B cell (primary cell): Measurements from ENCODE around the gene ZP1. TPM values are rescaled to one million over a fixed set of nuclear protein-coding genes. Genes with fewer than 3 reads are reported as not detected.

Experiments
- ATAC-seq: fragments of 200-7000 bp; cut with Tn5 transposase; one replicate; pipeline ENCODE4 v1.10.0; 2021; ENCODE audit warnings: low read depth, mild to moderate bottlenecking, moderate number of reproducible peaks, moderate library complexity
- CTCF ChIA-PET: fragments of 350-600 bp; sonication (Branson Sonifier 250); formaldehyde crosslinking; loops from one replicate; lab custom pipeline; 2021; ENCODE audit warnings: antibody characterized with exemption, inconsistent platforms; lab: Charles Lee
- POLR2A ChIA-PET: fragments of 350-600 bp; sonication (Branson Sonifier 250); formaldehyde crosslinking; loops from one replicate; lab custom pipeline; 2021; ENCODE audit warnings: antibody characterized with exemption; lab: Charles Lee
- DNase-seq: peaks from one replicate; pipeline ENCODE4 v3.0.0; 2013
- H2AFZ ChIP-seq: 2 replicates; pipeline ENCODE4 v1.6.1; 2012; ENCODE audit warnings: mild to moderate bottlenecking, low read depth, low read length; ENCODE audit not compliant: insufficient read depth, poor library complexity, severe bottlenecking
- H3K27ac ChIP-seq, 2 donors: 1 replicate in 1 of 2; 2 replicates in 1 of 2; pipeline ENCODE4 v1.5.1; 2012 to 2013; ENCODE audit warnings: low read length in 2 of 2, mild to moderate bottlenecking in 2 of 2, moderate library complexity in 1 of 2
- H3K27me3 ChIP-seq, 4 experiments: fragments of 200-600 bp in 1 of 4; sonication (generic) in 1 of 4; replicated peaks in 1 of 4; 1 replicate in 2 of 4; 2 replicates in 2 of 4; pipeline versions ENCODE4 v1.6.1 to v1.7.0; 2013 to 2016; ENCODE audit warnings: low read length in 3 of 4, mild to moderate bottlenecking in 2 of 4, mixed read lengths in 1 of 4, moderate library complexity in 1 of 4; ENCODE audit not compliant: insufficient read depth in 4 of 4, control insufficient read depth in 3 of 4; ENCODE audit errors: control extremely low read depth in 1 of 4
- H3K36me3 ChIP-seq, 2 experiments: replicated peaks in 1 of 2; 1 replicate in 1 of 2; 2 replicates in 1 of 2; pipeline versions ENCODE4 v1.6.1 to v1.7.1; 2013; ENCODE audit warnings: low read length in 1 of 2; ENCODE audit not compliant: insufficient read depth in 2 of 2, control insufficient read depth in 1 of 2; ENCODE audit errors: control extremely low read depth in 1 of 2, extremely low read depth in 1 of 2
- H3K4me1 ChIP-seq, 2 donors: fragments of 200-600 bp in 1 of 2; sonication (generic) in 1 of 2; 1 replicate in 1 of 2; 2 replicates in 1 of 2; pipeline versions ENCODE4 v1.5.1 to v1.6.1; 2013 to 2017; ENCODE audit warnings: low read length in 2 of 2; ENCODE audit not compliant: control insufficient read depth in 2 of 2, insufficient read depth in 2 of 2
- H3K4me2 ChIP-seq: replicated peaks from 2 replicates; pipeline ENCODE3; 2012; ENCODE audit warnings: mild to moderate bottlenecking, low read depth, low read length; ENCODE audit not compliant: poor library complexity, severe bottlenecking
- H3K4me3 ChIP-seq, 5 experiments: fragments of 200-600 bp in 1 of 5; sonication (generic) in 1 of 5; 1 replicate in 3 of 5; 2 replicates in 2 of 5; pipeline versions ENCODE4 v1.5.1 to v1.7.0; 2011 to 2016; ENCODE audit warnings: low read length in 4 of 5, mild to moderate bottlenecking in 4 of 5, low read depth in 2 of 5, control low read depth in 1 of 5, moderate library complexity in 1 of 5; ENCODE audit not compliant: insufficient read depth in 1 of 5; ENCODE audit errors: control extremely low read depth in 1 of 5, extremely low read depth in 1 of 5
- H3K79me2 ChIP-seq: fragments of 200-600 bp; sonication (generic); one replicate; pipeline ENCODE4 v1.6.0; 2016; ENCODE audit warnings: low read length; ENCODE audit not compliant: control insufficient read depth, insufficient read depth
- H3K9ac ChIP-seq: fragments of 200-600 bp; sonication (generic); 2 replicates; pipeline ENCODE4 v1.6.1; 2017; ENCODE audit warnings: mild to moderate bottlenecking, low read length, moderate library complexity
- H3K9me3 ChIP-seq, 3 donors: one replicate each; pipeline versions ENCODE4 v1.6.1 to v1.7.1; 2013; ENCODE audit warnings: low read length in 2 of 3; ENCODE audit not compliant: control insufficient read depth in 2 of 3, insufficient read depth in 1 of 3; ENCODE audit errors: control extremely low read depth in 1 of 3
- H4K20me1 ChIP-seq: 2 replicates; pipeline ENCODE4 v1.6.0; 2012; ENCODE audit warnings: mild to moderate bottlenecking, low read length; ENCODE audit not compliant: insufficient read depth, control insufficient read depth, poor library complexity, severe bottlenecking
- H3K27ac Mint-ChIP-seq: one replicate; pipeline ENCODE4 v1.8.0; 2021; ENCODE audit warnings: mixed read lengths
- H3K27me3 Mint-ChIP-seq: one replicate; pipeline ENCODE4 v1.8.0; 2021; ENCODE audit warnings: mixed read lengths
- H3K4me1 Mint-ChIP-seq: one replicate; pipeline ENCODE4 v1.8.0; 2021; ENCODE audit warnings: mixed read lengths
- H3K4me3 Mint-ChIP-seq: one replicate; pipeline ENCODE4 v1.8.0; 2021; ENCODE audit warnings: mixed read lengths
- H3K9me3 Mint-ChIP-seq: one replicate; pipeline ENCODE4 v1.8.0; 2022; ENCODE audit warnings: mixed read lengths; ENCODE audit not compliant: insufficient read depth
- CTCF ChIP-seq: fragments of 200-600 bp; IDR thresholded peaks from one replicate; pipeline ENCODE4 v1.8.0; 2022; ENCODE audit warnings: antibody characterized with exemption, mild to moderate bottlenecking
- EZH2 ChIP-seq: IDR thresholded peaks from 2 replicates; pipeline ENCODE4 v1.6.1; 2012; ENCODE audit warnings: borderline replicate concordance, low read depth, mild to moderate bottlenecking, moderate library complexity, low read length; ENCODE audit not compliant: insufficient read depth, poor library complexity, severe bottlenecking
- WGBS: methylation state at CpG from one replicate; pipeline ENCODE4 v1.1.5; 2013; ENCODE audit warnings: missing lambda C conversion rate; ENCODE audit not compliant: insufficient coverage; 5-methylcytosine and 5-hydroxymethylcytosine counted together
- intact Hi-C: fragments of 100-400 bp; cut with micrococcal nuclease; formaldehyde crosslinking; loops from one replicate; pipeline ENCODE4 v1.10.0; 2022
- polyA plus RNA-seq: library from polyadenylated mRNA; depleted of rRNA; stranded (reverse); fragments of >200 nt; gene quantifications from 2 replicates; pipeline ENCODE4 v1.2.3, GENCODE V29; 2012
- total RNA-seq, 2 donors: library from RNA; stranded (reverse); fragments of 120-200 nt in 1 of 2; gene quantifications; 1 replicate in 1 of 2; 2 replicates in 1 of 2; pipeline versions ENCODE4 v1.2.3 to v1.2.4, GENCODE V29; 2013 to 2022

ZP1 gene
- total and polyA plus RNA-seq, 2 donors (not counting 1 experiment from before 2014, with no cell fraction given): 0.06 TPM; not detected in 1

- CTCF ChIA-PET: interaction anchor here (0.5 to 5.6 kb wide), 47 partner anchors 8 to 686 kb away, joined by 3 to 80 read pairs (median 4); partner anchors contain the start of genes CCDC86, PTGDR2, TMEM109 and VWCE
- Histone ChIP-seq H3K27ac (peak overlapping the region; percentile 11 to 22), H3K4me1 (peaks cover 0 to 5% of the 10 kb centered on the region in 2 donors), H3K9ac (no peak overlapping the region), H3K79me2 (no peaks in the 10 kb centered on the region), H4K20me1 (no peaks in the 10 kb centered on the region), H3K27me3 (peaks cover 0 to 8% (median 0%) of the 10 kb centered on the region in 4 experiments), H3K36me3 (no peaks in the 10 kb centered on the region), H2AFZ (peak overlapping the region; percentile 38), H3K9me3 (no peaks in the 10 kb centered on the region), H3K4me2 (peak overlapping the region; percentile 39), H3K4me3 (peak overlapping the region in 1 of 5 experiments; percentile 3)
- H3K4me1 Mint-ChIP-seq: peaks cover 3% of the 10 kb centered on the region
- H3K4me3 Mint-ChIP-seq: no peak overlapping the region
- WGBS: 38% methylated on average over 6 of the region's 10 CpGs
- no peaks in the 10 kb centered on the region for H3K9me3 Mint-ChIP-seq
- ATAC-seq (no peak), DNase-seq (no peak)
- intact Hi-C loops: loop anchor here (1.0 to 5.0 kb wide), 6 partner anchors 57 to 555 kb away; no protein-coding TSS in a partner anchor
- H3K27ac Mint-ChIP-seq: no peak overlapping the region
- H3K27me3 Mint-ChIP-seq: peaks cover 20% of the 10 kb centered on the region
- POLR2A ChIA-PET: interaction anchor here (0.5 to 1.4 kb wide), 3 partner anchors 68 to 336 kb away, joined by 3 to 6 read pairs (median 4); partner anchors contain the start of gene TMEM109
- TF ChIP-seq EZH2 (no peak), CTCF (no peak)
These were observed 36.7 kb upstream of the ZP1 start for GRCh38 chr11:60830478-60831142.

GRCh38 chr11:60831143-60831500 lies 36.2 kb upstream of the ZP1 start:
- TF ChIP-seq EZH2 (no peak), CTCF (peak; percentile 96)
- peak overlapping the region; percentile 39 for H3K4me2 ChIP-seq
- peak; percentile 85 for DNase-seq
- no peaks in the 10 kb centered on the region for H4K20me1 ChIP-seq
- H3K4me3 ChIP-seq: peak overlapping the region in 1 of 5 experiments; percentile 3
- peaks cover 0 to 8% (median 0%) of the 10 kb centered on the region in 4 experiments for H3K27me3 ChIP-seq
- intact Hi-C loops: loop anchor here (1.0 to 5.0 kb wide), 6 partner anchors 56 to 554 kb away; no protein-coding TSS in a partner anchor
- H3K9me3 ChIP-seq: no peaks in the 10 kb centered on the region
- peak; percentile 86 for ATAC-seq
- Mint-ChIP-seq H3K27me3 (peaks cover 20% of the 10 kb centered on the region), H3K9me3 (no peaks in the 10 kb centered on the region), H3K4me3 (no peak overlapping the region), H3K4me1 (peaks cover 5% of the 10 kb centered on the region), H3K27ac (no peak overlapping the region)
- 28% methylated on average over 8 of the region's 8 CpGs for WGBS
- H3K9ac ChIP-seq: no peak overlapping the region
- no peak overlapping the region for H3K27ac ChIP-seq
- H3K36me3 ChIP-seq: no peaks in the 10 kb centered on the region
- no peaks in the 10 kb centered on the region for H3K79me2 ChIP-seq
- no peak overlapping the region for H2AFZ ChIP-seq
- ChIA-PET CTCF (interaction anchor here (0.5 to 5.6 kb wide), 53 partner anchors 9 to 686 kb away, joined by 3 to 80 read pairs (median 4); partner anchors contain the start of genes CCDC86, PTGDR2, TMEM109 and TMEM216), POLR2A (interaction anchor here (0.5 to 1.4 kb wide), 3 partner anchors 68 to 336 kb away, joined by 3 to 6 read pairs (median 4); partner anchors contain the start of gene TMEM109)
- H3K4me1 ChIP-seq: peaks cover 0 to 5% of the 10 kb centered on the region in 2 donors
